Activated B cell treated with CpG ODN at 0.5 μM for 24 hours (primary cell): ENCODE results near the gene LUC7L. TPM values are rescaled to one million over a fixed set of nuclear protein-coding genes. Genes with fewer than 3 reads are reported as not detected.

ENCODE experiments used
- ATAC-seq: fragments of 200-7000 bp; cut with Tn5 transposase; one replicate; pipeline ENCODE4 v1.10.0; 2021; ENCODE audit warnings: low read depth, mild to moderate bottlenecking, moderate library complexity
- CTCF ChIA-PET: fragments of 350-600 bp; sonication (Branson Sonifier 250); formaldehyde crosslinking; loops from one replicate; lab custom pipeline; 2021; ENCODE audit warnings: antibody characterized with exemption; lab: Charles Lee
- POLR2A ChIA-PET: fragments of 350-600 bp; sonication (Branson Sonifier 250); formaldehyde crosslinking; loops from one replicate; lab custom pipeline; 2021; ENCODE audit warnings: antibody characterized with exemption; lab: Charles Lee
- DNase-seq: peaks from one replicate; pipeline ENCODE4 v3.0.0; 2022
- H3K27ac Mint-ChIP-seq: one replicate; pipeline ENCODE4 v1.8.0; 2020; ENCODE audit warnings: mixed read lengths
- H3K27me3 Mint-ChIP-seq: one replicate; pipeline ENCODE4 v1.8.0; 2021; ENCODE audit warnings: mixed read lengths
- H3K36me3 Mint-ChIP-seq: one replicate; pipeline ENCODE4 v1.8.0; 2021; ENCODE audit warnings: low read depth, mixed read lengths
- H3K4me1 Mint-ChIP-seq: one replicate; pipeline ENCODE4 v1.8.0; 2021; ENCODE audit warnings: mixed read lengths
- H3K4me3 Mint-ChIP-seq: one replicate; pipeline ENCODE4 v1.8.0; 2020; ENCODE audit warnings: mild to moderate bottlenecking, mixed read lengths
- H3K9me3 Mint-ChIP-seq: one replicate; pipeline ENCODE4 v1.8.0; 2020; ENCODE audit warnings: mixed read lengths
- intact Hi-C: fragments of 100-400 bp; cut with micrococcal nuclease; formaldehyde crosslinking; loops from one replicate; pipeline ENCODE4 v1.15.1; 2024
- total RNA-seq: library from RNA; stranded (reverse); gene quantifications from 2 replicates; pipeline ENCODE4 v1.2.3, GENCODE V29; 2022
- TF ChIP-seq, protein P1 (sequence below): fragments of 200-600 bp; IDR thresholded peaks from one replicate; pipeline ENCODE4 v1.8.0; 2022; ENCODE audit warnings: antibody characterized with exemption, mild to moderate bottlenecking

LUC7L gene
- total RNA-seq, 1 donor from 2014 or later: 100 TPM

DNA sequence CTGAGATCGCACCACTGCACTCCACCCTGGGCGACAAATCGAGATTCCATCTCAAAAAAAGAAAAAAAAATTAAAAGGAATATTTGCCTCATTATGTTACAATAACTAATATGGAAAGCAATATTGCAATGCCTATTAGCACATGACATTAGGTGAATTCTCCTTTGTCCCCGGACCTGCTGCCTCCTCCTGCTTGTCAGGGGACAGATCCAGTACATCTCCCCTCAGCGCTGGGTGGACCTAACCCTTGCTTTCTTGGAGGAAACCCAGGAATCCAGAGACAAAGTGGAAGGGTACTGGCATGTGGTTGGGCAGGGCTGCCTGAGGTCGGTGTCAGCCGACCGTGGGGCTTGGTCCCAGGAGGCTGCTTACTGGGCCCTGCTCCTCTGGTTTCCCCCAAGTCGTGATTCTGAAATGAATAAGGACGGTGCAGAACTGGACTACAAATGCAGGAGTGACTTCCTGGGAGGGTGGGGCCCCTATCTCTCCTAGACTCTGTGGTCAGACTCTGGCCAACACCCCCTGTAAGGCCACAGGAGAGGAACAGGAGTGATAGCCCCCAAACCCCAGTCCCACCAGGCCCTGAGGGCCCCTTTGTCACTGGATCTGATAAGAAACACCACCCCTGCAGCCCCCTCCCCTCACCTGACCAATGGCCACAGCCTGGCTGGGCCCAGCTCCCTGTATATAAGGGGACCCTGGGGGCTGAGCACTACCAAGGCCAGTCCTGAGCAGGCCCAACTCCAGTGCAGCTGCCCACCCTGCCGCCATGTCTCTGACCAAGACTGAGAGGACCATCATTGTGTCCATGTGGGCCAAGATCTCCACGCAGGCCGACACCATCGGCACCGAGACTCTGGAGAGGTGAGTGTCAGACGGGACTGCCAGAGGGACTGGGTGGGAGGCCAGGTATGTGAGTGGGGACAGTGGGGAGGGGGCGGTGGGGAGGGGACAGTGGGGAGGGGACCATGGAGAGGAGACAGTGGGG lies 76.8 kb downstream of the LUC7L start, which contains the start of gene HBZ:
HBZ (plus strand) TSS at position 504 of the 988 bp plus-strand sequence; CDS start at position 770, 266 bp downstream.
- no peaks in the 10 kb centered on the region for H3K36me3 Mint-ChIP-seq
- peaks cover 31% of the 10 kb centered on the region for H3K27me3 Mint-ChIP-seq
- H3K9me3 Mint-ChIP-seq: no peaks in the 10 kb centered on the region
- intact Hi-C loops: no loop called here
- peak within 1 kb of the TSS; percentile 53 for H3K4me3 Mint-ChIP-seq
- no peak within 1 kb of the TSS for H3K27ac Mint-ChIP-seq
- H3K4me1 Mint-ChIP-seq: peaks cover 9% of the 10 kb centered on the region
- ChIA-PET CTCF (no interaction called here), POLR2A (interaction anchor here (1.2 kb wide), 1 partner anchor 13 kb away, joined by 4 read pairs; no protein-coding TSS in a partner anchor)
- TF ChIP-seq, protein P1, sequence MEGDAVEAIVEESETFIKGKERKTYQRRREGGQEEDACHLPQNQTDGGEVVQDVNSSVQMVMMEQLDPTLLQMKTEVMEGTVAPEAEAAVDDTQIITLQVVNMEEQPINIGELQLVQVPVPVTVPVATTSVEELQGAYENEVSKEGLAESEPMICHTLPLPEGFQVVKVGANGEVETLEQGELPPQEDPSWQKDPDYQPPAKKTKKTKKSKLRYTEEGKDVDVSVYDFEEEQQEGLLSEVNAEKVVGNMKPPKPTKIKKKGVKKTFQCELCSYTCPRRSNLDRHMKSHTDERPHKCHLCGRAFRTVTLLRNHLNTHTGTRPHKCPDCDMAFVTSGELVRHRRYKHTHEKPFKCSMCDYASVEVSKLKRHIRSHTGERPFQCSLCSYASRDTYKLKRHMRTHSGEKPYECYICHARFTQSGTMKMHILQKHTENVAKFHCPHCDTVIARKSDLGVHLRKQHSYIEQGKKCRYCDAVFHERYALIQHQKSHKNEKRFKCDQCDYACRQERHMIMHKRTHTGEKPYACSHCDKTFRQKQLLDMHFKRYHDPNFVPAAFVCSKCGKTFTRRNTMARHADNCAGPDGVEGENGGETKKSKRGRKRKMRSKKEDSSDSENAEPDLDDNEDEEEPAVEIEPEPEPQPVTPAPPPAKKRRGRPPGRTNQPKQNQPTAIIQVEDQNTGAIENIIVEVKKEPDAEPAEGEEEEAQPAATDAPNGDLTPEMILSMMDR: no peak
- ATAC-seq: no peak
- DNase-seq: no peak

DNA sequence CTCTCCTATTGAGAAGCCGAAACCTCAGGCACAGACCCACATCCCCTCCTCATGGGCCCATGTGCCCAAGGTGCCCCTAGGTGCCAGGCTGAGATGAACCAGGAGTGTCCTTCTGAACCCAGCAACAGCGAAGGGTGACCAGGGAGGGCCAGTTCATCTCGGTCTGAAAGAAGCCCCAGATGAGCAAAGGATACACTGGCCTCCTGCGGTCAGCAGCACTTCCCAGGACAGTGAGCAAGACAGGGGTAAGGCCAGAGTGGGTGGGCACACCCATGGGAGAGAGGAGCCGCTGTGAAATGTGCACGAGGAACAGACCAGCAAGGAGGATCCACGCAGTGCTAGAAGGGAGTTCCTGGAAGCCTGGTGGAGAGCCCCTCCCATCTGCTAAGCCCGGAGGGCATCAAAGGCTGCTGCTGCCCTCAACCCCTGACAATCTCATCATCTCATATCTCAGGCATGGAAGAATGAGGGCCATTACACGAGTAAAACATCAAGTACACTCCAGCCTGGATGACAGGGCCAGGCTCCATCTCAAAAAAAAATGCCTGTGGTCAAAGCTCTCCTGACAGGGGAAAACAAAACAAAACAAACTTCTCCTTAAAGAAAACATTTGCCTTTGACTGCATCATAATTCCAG lies 80.1 kb downstream of the LUC7L start:
- ChIA-PET CTCF (no interaction called here), POLR2A (no interaction called here)
- H3K9me3 Mint-ChIP-seq: no peaks in the 10 kb centered on the region
- no peak overlapping the region for H3K27ac Mint-ChIP-seq
- peaks cover 24% of the 10 kb centered on the region for H3K27me3 Mint-ChIP-seq
- H3K36me3 Mint-ChIP-seq: no peaks in the 10 kb centered on the region
- ATAC-seq (no peak), DNase-seq (no peak)
- TF ChIP-seq, protein P1: no peak
- no peaks in the 10 kb centered on the region for H3K4me1 Mint-ChIP-seq
- H3K4me3 Mint-ChIP-seq: no peak overlapping the region
- intact Hi-C loops: no loop called here

DNA sequence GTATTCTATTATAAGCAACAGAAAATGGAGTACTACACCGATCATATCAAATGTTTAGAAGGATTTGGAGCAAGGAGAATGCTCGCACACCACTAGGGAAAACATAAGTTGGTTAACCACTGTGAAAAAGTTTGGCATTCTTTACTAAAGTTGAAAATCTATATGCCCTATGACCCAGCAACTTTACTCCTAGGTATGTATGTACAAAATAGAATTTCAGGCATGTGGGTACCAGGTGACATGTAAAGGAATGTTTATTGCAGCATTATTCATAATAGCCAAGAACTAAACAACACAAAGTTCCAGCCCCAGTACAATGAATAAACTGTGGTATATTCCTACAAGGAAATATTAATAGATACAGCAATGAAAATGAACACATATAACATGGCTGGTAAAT lies 82.6 kb downstream of the LUC7L start:
- TF ChIP-seq, protein P1: no peak
- Mint-ChIP-seq H3K9me3 (no peaks in the 10 kb centered on the region), H3K4me1 (no peaks in the 10 kb centered on the region), H3K27ac (no peak overlapping the region), H3K27me3 (peaks cover 22% of the 10 kb centered on the region), H3K4me3 (no peak overlapping the region), H3K36me3 (no peaks in the 10 kb centered on the region)
- no peak for ATAC-seq
- ChIA-PET CTCF (no interaction called here), POLR2A (no interaction called here)
- intact Hi-C loops: no loop called here
- DNase-seq: no peak

DNA sequence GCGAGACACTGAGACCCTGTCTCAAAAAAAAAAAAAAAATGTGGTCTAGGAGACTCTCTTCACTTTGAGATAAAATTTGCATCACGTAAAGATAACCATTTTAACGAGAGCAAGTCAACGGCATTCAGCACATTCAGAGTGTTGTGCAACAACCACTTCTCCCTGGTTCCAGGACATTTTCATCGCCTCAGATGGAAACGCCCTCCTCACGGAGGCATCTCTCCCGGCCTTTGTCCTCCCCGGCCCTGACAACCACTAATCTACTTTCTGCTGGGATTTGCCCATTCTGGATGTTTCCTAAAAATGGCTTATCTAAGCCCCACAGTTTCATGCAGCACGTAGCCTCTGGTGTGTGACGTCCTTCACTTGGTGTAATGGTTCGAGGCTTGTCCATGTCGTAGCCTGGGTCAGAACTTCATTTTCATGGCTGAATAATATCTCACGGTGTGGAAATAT lies 84.4 kb downstream of the LUC7L start:
- Mint-ChIP-seq H3K27me3 (peaks cover 18% of the 10 kb centered on the region), H3K36me3 (no peaks in the 10 kb centered on the region), H3K27ac (no peak overlapping the region), H3K4me1 (no peaks in the 10 kb centered on the region), H3K4me3 (no peak overlapping the region), H3K9me3 (no peaks in the 10 kb centered on the region)
- TF ChIP-seq, protein P1: no peak
- no peak for DNase-seq
- no peak for ATAC-seq
- CTCF ChIA-PET: no interaction called here
- POLR2A ChIA-PET: no interaction called here
- intact Hi-C loops: no loop called here

DNA sequence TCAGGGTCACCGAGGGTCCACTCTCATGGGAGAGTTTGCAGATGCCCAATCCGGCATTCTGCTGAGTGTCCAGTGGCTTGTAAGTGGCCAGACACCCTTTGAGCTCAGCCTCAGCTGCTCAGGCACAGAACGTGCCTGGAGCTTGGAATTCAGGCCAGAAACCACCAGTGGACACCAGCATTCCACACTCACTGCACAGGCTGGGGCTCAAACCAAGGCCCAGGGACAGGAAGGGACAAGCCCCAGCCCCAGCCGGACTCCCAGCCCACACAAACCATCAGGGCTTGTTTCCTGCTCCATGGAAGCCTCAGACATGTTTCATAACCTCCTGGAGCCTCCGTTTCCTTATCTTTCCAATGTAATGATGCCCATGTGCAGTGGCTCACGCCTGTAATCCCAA lies 85.8 kb downstream of the LUC7L start:
- DNase-seq (no peak), ATAC-seq (no peak)
- POLR2A ChIA-PET: no interaction called here
- TF ChIP-seq, protein P1: no peak
- Mint-ChIP-seq H3K27me3 (peaks cover 9% of the 10 kb centered on the region), H3K27ac (no peak overlapping the region), H3K4me1 (peaks cover 5% of the 10 kb centered on the region), H3K4me3 (no peak overlapping the region), H3K36me3 (peaks cover 3% of the 10 kb centered on the region), H3K9me3 (no peaks in the 10 kb centered on the region)
- CTCF ChIA-PET: no interaction called here
- intact Hi-C loops: no loop called here
